Common myeloid progenitor, CD34-positive (primary cell): ENCODE data around the gene MYLK.

Source experiments
- CTCF ChIA-PET: fragments of 350-600 bp; sonication (Branson Sonifier 250); formaldehyde crosslinking; loops from one replicate; lab custom pipeline; 2021; ENCODE audit warnings: antibody characterized with exemption; lab: Charles Lee
- POLR2A ChIA-PET: fragments of 350-600 bp; sonication (Branson Sonifier 250); formaldehyde crosslinking; loops from one replicate; lab custom pipeline; 2021; ENCODE audit warnings: antibody characterized with exemption; lab: Charles Lee
- DNase-seq, 3 donors: peaks; one replicate each; pipeline versions ENCODE4 v3.0.0 to v3.0.0-alpha.2; 2013
- H3K27ac ChIP-seq, 2 experiments: 1 replicate in 1 of 2; 2 replicates in 1 of 2; pipeline ENCODE4 v1.7.0; 2013; ENCODE audit warnings: inconsistent platforms in 2 of 2, low read length in 2 of 2, mild to moderate bottlenecking in 2 of 2, low read depth in 1 of 2, moderate library complexity in 1 of 2; ENCODE audit not compliant: severe bottlenecking in 2 of 2, insufficient read depth in 1 of 2, poor library complexity in 1 of 2
- H3K27me3 ChIP-seq, 5 experiments: replicated peaks in 2 of 5; 1 replicate in 3 of 5; 2 replicates in 2 of 5; pipeline versions ENCODE4 v1.6.1 to v1.7.0; 2013; ENCODE audit warnings: low read length in 4 of 5, mild to moderate bottlenecking in 2 of 5, moderate library complexity in 2 of 5, inconsistent platforms in 1 of 5; ENCODE audit not compliant: insufficient read depth in 5 of 5, control insufficient read depth in 4 of 5
- H3K36me3 ChIP-seq, 4 experiments: 1 replicate in 2 of 4; 2 replicates in 2 of 4; pipeline versions ENCODE4 v1.6.1 to v1.7.0; 2013; ENCODE audit warnings: low read length in 3 of 4, control low read depth in 1 of 4, mild to moderate bottlenecking in 1 of 4; ENCODE audit not compliant: control insufficient read depth in 4 of 4, insufficient read depth in 4 of 4
- H3K4me1 ChIP-seq, 4 experiments: 1 replicate in 3 of 4; 2 replicates in 1 of 4; pipeline versions ENCODE4 v1.6.1 to v1.7.1; 2013; ENCODE audit warnings: low read length in 3 of 4, mild to moderate bottlenecking in 3 of 4, control low read depth in 1 of 4, inconsistent platforms in 1 of 4, moderate library complexity in 1 of 4; ENCODE audit not compliant: control insufficient read depth in 4 of 4, insufficient read depth in 4 of 4; ENCODE audit errors: control extremely low read depth in 1 of 4
- H3K4me3 ChIP-seq, 7 experiments: 1 replicate in 4 of 7; 2 replicates in 3 of 7; pipeline versions ENCODE4 v1.5.1 to v1.7.0; 2013; ENCODE audit warnings: mild to moderate bottlenecking in 7 of 7, low read length in 6 of 7, moderate library complexity in 6 of 7, inconsistent platforms in 2 of 7, low read depth in 2 of 7, control low read depth in 1 of 7; ENCODE audit not compliant: insufficient read depth in 4 of 7, control insufficient read depth in 1 of 7; ENCODE audit errors: extremely low read depth in 1 of 7
- H3K9me3 ChIP-seq, 5 experiments: 1 replicate in 4 of 5; 2 replicates in 1 of 5; pipeline versions ENCODE4 v1.6.1 to v1.7.1; 2013; ENCODE audit warnings: low read length in 4 of 5, mild to moderate bottlenecking in 2 of 5, inconsistent platforms in 1 of 5, low read depth in 1 of 5, moderate library complexity in 1 of 5; ENCODE audit not compliant: control insufficient read depth in 4 of 5, insufficient read depth in 2 of 5; ENCODE audit errors: control extremely low read depth in 1 of 5
- WGBS: methylation state at CpG from one replicate; pipeline ENCODE4 v1.1.5; 2013; ENCODE audit not compliant: insufficient coverage; 5-methylcytosine and 5-hydroxymethylcytosine counted together

The MYLK gene

GRCh38 chr3:123779655-123780231 lies 104.4 kb downstream of the MYLK start:
- POLR2A ChIA-PET = no interaction called here

DNA sequence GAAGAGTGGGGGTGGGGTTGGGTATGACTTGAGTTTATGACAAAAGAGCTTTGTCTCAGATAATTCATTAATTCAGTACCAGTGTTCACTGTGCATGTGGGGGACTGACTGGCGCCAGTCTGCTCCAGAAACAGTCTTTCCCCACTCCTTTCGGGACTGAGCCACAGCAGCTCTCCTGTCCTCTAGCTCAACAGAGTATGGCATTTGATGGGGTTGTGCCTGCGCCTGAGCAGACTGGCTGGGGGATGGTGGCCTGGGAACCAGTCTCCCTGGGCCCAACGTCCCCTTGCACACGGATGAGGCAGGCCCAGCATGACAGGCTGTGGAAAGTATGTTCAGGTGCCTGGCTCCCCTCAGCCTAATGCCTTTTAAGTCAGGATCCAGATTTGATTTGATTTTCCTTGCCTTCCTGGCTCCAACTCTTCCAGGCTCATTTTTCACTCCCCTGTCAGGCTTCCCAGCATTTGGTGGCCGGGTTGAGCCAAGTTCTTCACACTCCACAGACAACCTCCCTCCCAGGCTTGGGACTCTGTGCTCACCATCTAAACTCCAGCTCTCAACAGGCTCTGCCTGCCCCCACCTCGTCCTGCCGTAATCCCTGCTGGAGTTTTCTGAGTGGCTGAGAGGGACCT lies 105.0 kb downstream of the MYLK start:
- 96% methylated on average over 6 of the region's 8 CpGs for WGBS
- H3K4me3 ChIP-seq = no peak overlapping the region
- H3K36me3 ChIP-seq = no peaks in the 10 kb centered on the region
- CTCF ChIA-PET = interaction anchor here (0.6 kb wide), 1 partner anchor 392 kb away, joined by 3 read pairs; no protein-coding TSS in a partner anchor
- no peaks in the 10 kb centered on the region for H3K9me3 ChIP-seq
- DNase-seq = no peak
- POLR2A ChIA-PET = no interaction called here
- H3K27ac ChIP-seq = no peak overlapping the region
- H3K27me3 ChIP-seq = no peaks in the 10 kb centered on the region
- no peaks in the 10 kb centered on the region for H3K4me1 ChIP-seq

More at GRCh38 chr3:123779655-123780231, 104.4 kb downstream of the MYLK start:
- CTCF ChIA-PET = no interaction called here
- WGBS = 98% methylated on average over 8 of the region's 10 CpGs
- H3K4me1 ChIP-seq = no peaks in the 10 kb centered on the region
- no peaks in the 10 kb centered on the region for H3K36me3 ChIP-seq
- H3K9me3 ChIP-seq = no peaks in the 10 kb centered on the region
- H3K4me3 ChIP-seq = no peak overlapping the region
- no peak for DNase-seq
- no peaks in the 10 kb centered on the region for H3K27me3 ChIP-seq
- H3K27ac ChIP-seq = no peak overlapping the region

- CTCF ChIA-PET = interaction anchor here (0.6 kb wide), 1 partner anchor 392 kb away, joined by 3 read pairs; no protein-coding TSS in a partner anchor
- Histone ChIP-seq H3K36me3 (no peaks in the 10 kb centered on the region), H3K9me3 (no peaks in the 10 kb centered on the region), H3K4me1 (no peaks in the 10 kb centered on the region), H3K27ac (no peak overlapping the region), H3K4me3 (no peak overlapping the region), H3K27me3 (no peaks in the 10 kb centered on the region)
- POLR2A ChIA-PET = no interaction called here
- 94% methylated on average over 5 of the region's 7 CpGs for WGBS
- no peak for DNase-seq
These were observed 105.6 kb downstream of the MYLK start for GRCh38 chr3:123778525-123778924.

DNA sequence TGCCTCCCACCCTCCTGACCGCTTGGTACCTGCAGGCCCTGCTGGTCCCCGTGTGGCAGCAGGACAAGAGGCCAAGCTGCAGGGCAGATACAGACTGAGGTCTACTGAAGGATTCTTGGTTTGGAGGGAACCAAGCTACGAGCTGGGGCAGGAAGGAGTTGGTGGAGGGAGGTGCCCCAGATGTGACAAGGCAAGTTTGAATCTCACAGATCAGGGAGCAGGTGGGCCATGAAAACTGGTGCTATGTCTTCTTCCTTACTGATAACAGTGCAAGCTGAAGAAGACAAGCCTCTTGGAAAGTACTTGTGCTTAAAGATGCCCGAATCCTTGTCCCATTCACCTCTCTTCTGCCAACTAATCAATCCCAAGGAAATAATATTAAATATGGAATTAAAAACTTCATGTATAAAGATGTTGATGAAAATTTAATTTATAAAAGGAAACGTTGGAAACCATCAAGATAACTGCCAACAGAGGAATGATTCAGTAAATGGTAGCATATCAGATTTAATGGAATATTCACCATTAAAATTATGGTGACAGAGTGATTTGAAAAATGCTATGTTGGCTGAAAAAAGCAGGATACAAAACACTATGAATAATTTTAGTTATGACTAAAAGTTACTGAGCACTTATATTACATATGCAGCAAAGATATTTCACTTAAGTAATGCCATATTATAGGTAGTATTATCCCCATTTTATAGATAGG lies 107.9 kb downstream of the MYLK start:
- no peak for DNase-seq
- ChIA-PET CTCF (no interaction called here), POLR2A (no interaction called here)
- H3K36me3 ChIP-seq = no peaks in the 10 kb centered on the region
- no peak overlapping the region for H3K4me3 ChIP-seq
- no peak overlapping the region for H3K27ac ChIP-seq
- H3K4me1 ChIP-seq = no peaks in the 10 kb centered on the region
- H3K27me3 ChIP-seq = no peaks in the 10 kb centered on the region
- WGBS = 100% methylated on average over 3 of the region's 5 CpGs
- H3K9me3 ChIP-seq = no peaks in the 10 kb centered on the region

GRCh38 chr3:123774474-123774873 lies 109.7 kb downstream of the MYLK start:
- Histone ChIP-seq H3K27me3 (no peaks in the 10 kb centered on the region), H3K36me3 (no peaks in the 10 kb centered on the region), H3K4me3 (no peak overlapping the region), H3K27ac (no peak overlapping the region), H3K4me1 (no peaks in the 10 kb centered on the region), H3K9me3 (no peaks in the 10 kb centered on the region)
- POLR2A ChIA-PET = no interaction called here
- no CpG with 5 or more reads among the region's 3 CpGs for WGBS
- CTCF ChIA-PET = interaction anchor here (1.2 kb wide), 1 partner anchor 16 kb away, joined by 3 read pairs; no protein-coding TSS in a partner anchor
- no peak for DNase-seq

DNA sequence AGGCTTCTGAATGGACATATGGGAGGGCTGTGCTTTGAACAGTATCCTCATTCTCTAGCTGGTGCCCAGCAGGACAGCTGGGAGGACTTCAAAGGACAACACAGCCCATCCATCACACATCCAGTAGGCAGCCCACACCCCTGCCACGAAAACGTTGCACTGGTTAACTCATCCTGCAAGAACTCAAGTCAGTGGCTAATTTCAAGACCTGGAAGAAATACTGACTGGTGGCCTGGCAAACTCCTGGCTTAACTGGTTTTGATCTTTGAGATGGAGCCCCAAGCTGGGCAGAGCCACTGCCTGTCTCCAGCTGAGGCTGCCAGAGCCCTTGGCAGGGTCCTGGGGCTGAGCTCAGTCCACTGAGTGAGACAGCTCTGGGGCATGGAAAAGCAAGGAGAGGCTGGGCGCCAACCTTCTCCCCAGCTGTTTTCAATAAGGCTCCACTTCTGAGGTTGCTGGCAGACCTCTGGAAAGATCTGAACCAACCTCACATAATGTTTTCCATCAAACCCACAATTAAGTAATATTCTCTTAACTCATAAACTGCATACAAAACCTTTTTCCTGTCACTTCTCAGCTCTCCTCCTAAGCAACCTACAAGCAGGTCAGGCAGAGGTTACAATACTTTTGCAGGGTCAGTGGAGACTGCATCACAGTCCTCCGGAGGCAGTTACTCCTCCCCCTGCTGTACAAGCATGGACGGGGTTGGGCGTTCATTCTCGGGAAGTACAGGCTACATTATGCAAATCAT lies 110.3 kb downstream of the MYLK start:
- Histone ChIP-seq H3K4me1 (no peaks in the 10 kb centered on the region), H3K27me3 (no peaks in the 10 kb centered on the region), H3K27ac (no peak overlapping the region), H3K36me3 (no peaks in the 10 kb centered on the region), H3K9me3 (no peaks in the 10 kb centered on the region), H3K4me3 (no peak overlapping the region)
- ChIA-PET POLR2A (no interaction called here), CTCF (interaction anchor here (1.0 to 1.1 kb wide), 2 partner anchors 17 to 306 kb away, joined by 3 read pairs; no protein-coding TSS in a partner anchor)
- WGBS = 100% methylated on average over 4 of the region's 7 CpGs
- DNase-seq = no peak
